Activated CD4-positive, alpha-beta T cell treated with anti-CD3 and anti-CD28 coated beads, Interleukin-2, amount 50 U/mL, for 4 hours (primary cell): ENCODE results near the gene SCAMP4.
A peak's percentile ranks its signal among the peaks of the same experiment; 100 is the strongest.

Experiments
- DNase-seq, 2 experiments: peaks; one replicate each; pipeline ENCODE4 v3.0.0-alpha.2; 2020

SCAMP4 gene

GRCh38 chr19:1942078-1942933, 37.1 kb downstream of the SCAMP4 start:
- peak; percentile 51 for DNase-seq

GRCh38 chr19:1942934-1943555, 37.8 kb downstream of the SCAMP4 start:
- no peak for DNase-seq

- no peak for DNase-seq
Observed at GRCh38 chr19:1943661-1944087, 38.5 kb downstream of the SCAMP4 start.

- no peak for DNase-seq
Observed at GRCh38 chr19:1944088-1944915, 39.1 kb downstream of the SCAMP4 start.

GRCh38 chr19:1944916-1945561, 39.8 kb downstream of the SCAMP4 start:
- no peak for DNase-seq

GRCh38 chr19:1945899-1946298, 40.7 kb downstream of the SCAMP4 start:
- peak in 1 of 2 experiments; percentile 21 for DNase-seq

- no peak for DNase-seq
Observed at GRCh38 chr19:1947651-1948209, 42.5 kb downstream of the SCAMP4 start.

GRCh38 chr19:1949304-1950101, 44.3 kb downstream of the SCAMP4 start:
- DNase-seq, result no peak

GRCh38 chr19:1950640-1951039, 45.4 kb downstream of the SCAMP4 start:
- DNase-seq, result no peak

GRCh38 chr19:1952635-1953034, 47.4 kb downstream of the SCAMP4 start:
- no peak for DNase-seq

GRCh38 chr19:1953037-1953436, 47.8 kb downstream of the SCAMP4 start:
- no peak for DNase-seq

- DNase-seq, result no peak
Observed at GRCh38 chr19:1953441-1954094, 48.4 kb downstream of the SCAMP4 start.

- DNase-seq, result no peak
Observed at GRCh38 chr19:1954532-1954933, 49.3 kb downstream of the SCAMP4 start.

- no peak for DNase-seq
Observed at GRCh38 chr19:1955171-1956121, 50.2 kb downstream of the SCAMP4 start.

GRCh38 chr19:1956122-1956494, 50.9 kb downstream of the SCAMP4 start:
- DNase-seq, result no peak

- no peak for DNase-seq
Observed at GRCh38 chr19:1956868-1957492, 51.8 kb downstream of the SCAMP4 start.

GRCh38 chr19:1957562-1958248, 52.5 kb downstream of the SCAMP4 start:
- no peak for DNase-seq

- no peak for DNase-seq
Observed at GRCh38 chr19:1959928-1960589, 54.9 kb downstream of the SCAMP4 start.
